H9 (cell line): Measurements from ENCODE around the gene ACSM3. TPM values are rescaled to one million over a fixed set of nuclear protein-coding genes. Genes with fewer than 3 reads are reported as not detected.

Experiments
- DNase-seq: peaks from one replicate; pipeline ENCODE4 v3.0.0-alpha.2; 2017
- H2AFZ ChIP-seq: one replicate; pipeline ENCODE4 v1.6.1; 2013; ENCODE audit warnings: mild to moderate bottlenecking, low read length, control low read depth, moderate library complexity
- H2AK5ac ChIP-seq: 2 replicates; pipeline ENCODE4 v1.6.1; 2013; ENCODE audit warnings: low read length, control low read depth, mixed read lengths; ENCODE audit not compliant: insufficient read length
- H2BK120ac ChIP-seq: one replicate; pipeline ENCODE4 v1.6.1; 2013; ENCODE audit warnings: low read depth, mild to moderate bottlenecking, low read length, control low read depth, inconsistent platforms; ENCODE audit not compliant: poor library complexity, severe bottlenecking
- H2BK12ac ChIP-seq: 2 replicates; pipeline ENCODE4 v1.6.1; 2013; ENCODE audit warnings: low read length, control low read depth, mixed read lengths, low read depth; ENCODE audit not compliant: insufficient read length
- H2BK15ac ChIP-seq: 2 replicates; pipeline ENCODE4 v1.6.1; 2013; ENCODE audit warnings: low read depth, low read length, control low read depth
- H2BK20ac ChIP-seq: one replicate; pipeline ENCODE4 v1.6.1; 2013; ENCODE audit warnings: low read depth, mild to moderate bottlenecking, low read length, control low read depth, inconsistent platforms; ENCODE audit not compliant: poor library complexity, severe bottlenecking
- H2BK5ac ChIP-seq: 2 replicates; pipeline ENCODE4 v1.6.1; 2013; ENCODE audit warnings: low read length, control low read depth, mixed read lengths; ENCODE audit not compliant: insufficient read length
- H3K14ac ChIP-seq: 2 replicates; pipeline ENCODE4 v1.6.1; 2013; ENCODE audit warnings: low read length, control low read depth; ENCODE audit not compliant: insufficient read depth
- H3K18ac ChIP-seq: 2 replicates; pipeline ENCODE4 v1.6.1; 2013; ENCODE audit warnings: low read depth, mild to moderate bottlenecking, mixed read lengths, low read length, control low read depth; ENCODE audit not compliant: insufficient read length
- H3K23ac ChIP-seq: 2 replicates; pipeline ENCODE4 v1.6.1; 2013; ENCODE audit warnings: low read length, control low read depth, mixed read lengths, low read depth; ENCODE audit not compliant: insufficient read length
- H3K23me2 ChIP-seq: 2 replicates; pipeline ENCODE4 v1.6.1; 2013; ENCODE audit warnings: low read depth, mild to moderate bottlenecking, mixed read lengths, low read length, control low read depth; ENCODE audit not compliant: insufficient read length, poor library complexity, severe bottlenecking
- H3K27ac ChIP-seq: 2 replicates; pipeline ENCODE4 v1.5.1; 2013; ENCODE audit warnings: low read length, control low read depth, mixed read lengths, low read depth; ENCODE audit not compliant: insufficient read length
- H3K27me3 ChIP-seq: 2 replicates; pipeline ENCODE4 v1.6.1; 2013; ENCODE audit warnings: low read length, control low read depth, inconsistent platforms; ENCODE audit not compliant: insufficient read depth
- H3K4ac ChIP-seq: 2 replicates; pipeline ENCODE4 v1.6.1; 2013; ENCODE audit warnings: low read depth, mild to moderate bottlenecking, control low read depth, inconsistent platforms, low read length, moderate library complexity
- H3K4me1 ChIP-seq: 2 replicates; pipeline ENCODE4 v1.6.1; 2013; ENCODE audit warnings: low read length, control low read depth, inconsistent platforms; ENCODE audit not compliant: insufficient read depth
- H3K4me2 ChIP-seq: 2 replicates; pipeline ENCODE4 v1.6.1; 2013; ENCODE audit warnings: low read length, control low read depth, mixed read lengths; ENCODE audit not compliant: insufficient read length, insufficient read depth
- H3K56ac ChIP-seq: 2 replicates; pipeline ENCODE4 v1.6.1; 2013; ENCODE audit warnings: low read depth, mild to moderate bottlenecking, mixed read lengths, low read length, control low read depth; ENCODE audit not compliant: insufficient read length
- H3K79me1 ChIP-seq: 2 replicates; pipeline ENCODE4 v1.6.1; 2013; ENCODE audit warnings: low read depth, mild to moderate bottlenecking, moderate library complexity, low read length, control low read depth, inconsistent platforms; ENCODE audit not compliant: insufficient read depth, poor library complexity, severe bottlenecking
- H3K79me2 ChIP-seq: 2 replicates; pipeline ENCODE4 v1.6.1; 2013; ENCODE audit warnings: low read length, control low read depth, inconsistent platforms; ENCODE audit not compliant: insufficient read depth
- H3K9ac ChIP-seq: 2 replicates; pipeline ENCODE4 v1.6.1; 2013; ENCODE audit warnings: low read length, control low read depth, mixed read lengths; ENCODE audit not compliant: insufficient read length; ENCODE audit errors: extremely low read depth
- H3K9me3 ChIP-seq: one replicate; pipeline ENCODE4 v1.6.1; 2013; ENCODE audit warnings: low read depth, low read length, inconsistent platforms; ENCODE audit not compliant: control insufficient read depth
- H3T11ph ChIP-seq: one replicate; pipeline ENCODE4 v1.6.1; 2013; ENCODE audit warnings: mild to moderate bottlenecking, low read length, control low read depth, inconsistent platforms
- H4K20me1 ChIP-seq: one replicate; pipeline ENCODE4 v1.6.1; 2013; ENCODE audit not compliant: control insufficient read depth, insufficient read length, insufficient read depth
- H4K5ac ChIP-seq: 2 replicates; pipeline ENCODE4 v1.6.1; 2013; ENCODE audit warnings: low read depth, mild to moderate bottlenecking, mixed read lengths, low read length, control low read depth; ENCODE audit not compliant: insufficient read length
- H4K8ac ChIP-seq: replicated peaks from 2 replicates; pipeline ENCODE4 v1.6.1; 2013; ENCODE audit warnings: low read length, control low read depth, mixed read lengths, low read depth; ENCODE audit not compliant: insufficient read length
- H4K91ac ChIP-seq: 2 replicates; pipeline ENCODE4 v1.6.1; 2013; ENCODE audit warnings: low read depth, mild to moderate bottlenecking, moderate library complexity, mixed read lengths, low read length, control low read depth; ENCODE audit not compliant: insufficient read length
- H3K27ac Mint-ChIP-seq, 3 experiments: 2 replicates in 2 of 3; 3 replicates in 1 of 3; pipeline ENCODE4 v1.8.0; 2020 to 2021; ENCODE audit warnings: mixed read lengths in 3 of 3, mild to moderate bottlenecking in 1 of 3, moderate library complexity in 1 of 3
- H3K27me3 Mint-ChIP-seq: 2 replicates; pipeline ENCODE4 v1.8.0; 2021; ENCODE audit warnings: low read depth, mild to moderate bottlenecking, moderate library complexity, mixed read lengths
- H3K36me3 Mint-ChIP-seq, 3 experiments: 2 replicates in 2 of 3; 3 replicates in 1 of 3; pipeline ENCODE4 v1.8.0; 2020 to 2021; ENCODE audit warnings: low read depth in 3 of 3, mixed read lengths in 3 of 3; ENCODE audit not compliant: insufficient read depth in 1 of 3
- H3K4me1 Mint-ChIP-seq, 2 experiments: 2 replicates each; pipeline ENCODE4 v1.8.0; 2020; ENCODE audit warnings: mixed read lengths in 2 of 2
- H3K4me3 Mint-ChIP-seq, 2 experiments: 2 replicates in 1 of 2; 3 replicates in 1 of 2; pipeline ENCODE4 v1.8.0; 2020 to 2021; ENCODE audit warnings: mild to moderate bottlenecking in 2 of 2, mixed read lengths in 2 of 2, moderate library complexity in 1 of 2
- H3K9me3 Mint-ChIP-seq, 2 experiments: 2 replicates in 1 of 2; 3 replicates in 1 of 2; pipeline ENCODE4 v1.8.0; 2020; ENCODE audit warnings: mild to moderate bottlenecking in 2 of 2, mixed read lengths in 2 of 2, moderate library complexity in 1 of 2
- WGBS: extraction: QIAGEN DNeasy Blood & Tissue Kit; methylation state at CpG from one replicate; pipeline ENCODE4 v1.1.7; 2013; ENCODE audit warnings: missing lambda C conversion rate, low lambda C conversion rate, mixed read lengths; ENCODE audit not compliant: insufficient read length; ENCODE audit errors: extremely low coverage; 5-methylcytosine and 5-hydroxymethylcytosine counted together
- total RNA-seq: library from RNA; stranded (reverse); gene quantifications from 2 replicates; pipeline ENCODE4 v1.2.1, GENCODE V29; 2021
- TF ChIP-seq, protein P1 (sequence below): fragments of 200-600 bp; sonication (generic); conservative IDR thresholded peaks from 3 replicates; pipeline ENCODE4 v1.8.0; 2021; ENCODE audit warnings: antibody characterized with exemption, mild to moderate bottlenecking

ACSM3 gene
- total RNA-seq, 1 experiment from 2014 or later = 3.1 TPM

DNA sequence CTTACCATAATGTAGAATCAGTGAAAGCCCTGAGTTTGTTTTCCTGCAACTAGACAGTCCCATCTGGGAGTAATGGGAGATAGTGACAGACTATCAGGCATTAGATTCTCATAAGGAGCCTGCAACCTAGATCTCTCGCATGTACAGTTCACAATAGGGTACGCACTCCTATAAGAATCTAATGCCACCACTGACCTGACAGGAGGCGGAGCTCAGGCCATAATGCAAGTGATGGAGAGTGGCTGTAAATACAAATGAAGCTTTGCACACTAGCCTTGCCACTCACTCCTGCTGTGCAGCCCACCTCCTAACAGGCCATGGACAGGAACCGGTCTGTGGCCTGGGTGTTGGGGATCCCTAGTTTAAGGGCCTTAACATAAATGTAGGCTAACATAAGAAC is 43.6 kb upstream of the ACSM3 start:
- Histone ChIP-seq H2BK15ac (no peak overlapping the region), H3K9me3 (no peaks in the 10 kb centered on the region), H4K91ac (no peak overlapping the region), H3K56ac (no peak overlapping the region), H3K4me1 (no peaks in the 10 kb centered on the region), H4K8ac (no peak overlapping the region), H2BK20ac (no peak overlapping the region), H3K79me2 (no peaks in the 10 kb centered on the region), H2BK12ac (no peak overlapping the region), H2AK5ac (no peak overlapping the region), H3K18ac (no peak overlapping the region), H4K20me1 (no peaks in the 10 kb centered on the region), H3K23me2 (no peaks in the 10 kb centered on the region), H3K14ac (no peak overlapping the region), H3K27me3 (no peaks in the 10 kb centered on the region), H3K23ac (no peak overlapping the region), H2BK5ac (no peak overlapping the region), H3K9ac (no peak overlapping the region), H3K4ac (no peak overlapping the region), H3T11ph (no peak overlapping the region), H2BK120ac (no peak overlapping the region), H4K5ac (no peak overlapping the region), H3K27ac (no peak overlapping the region), H3K4me2 (no peak overlapping the region), H2AFZ (no peak overlapping the region), H3K79me1 (no peaks in the 10 kb centered on the region)
- DNase-seq = no peak
- H3K4me3 Mint-ChIP-seq = no peak overlapping the region
- TF ChIP-seq, protein P1, sequence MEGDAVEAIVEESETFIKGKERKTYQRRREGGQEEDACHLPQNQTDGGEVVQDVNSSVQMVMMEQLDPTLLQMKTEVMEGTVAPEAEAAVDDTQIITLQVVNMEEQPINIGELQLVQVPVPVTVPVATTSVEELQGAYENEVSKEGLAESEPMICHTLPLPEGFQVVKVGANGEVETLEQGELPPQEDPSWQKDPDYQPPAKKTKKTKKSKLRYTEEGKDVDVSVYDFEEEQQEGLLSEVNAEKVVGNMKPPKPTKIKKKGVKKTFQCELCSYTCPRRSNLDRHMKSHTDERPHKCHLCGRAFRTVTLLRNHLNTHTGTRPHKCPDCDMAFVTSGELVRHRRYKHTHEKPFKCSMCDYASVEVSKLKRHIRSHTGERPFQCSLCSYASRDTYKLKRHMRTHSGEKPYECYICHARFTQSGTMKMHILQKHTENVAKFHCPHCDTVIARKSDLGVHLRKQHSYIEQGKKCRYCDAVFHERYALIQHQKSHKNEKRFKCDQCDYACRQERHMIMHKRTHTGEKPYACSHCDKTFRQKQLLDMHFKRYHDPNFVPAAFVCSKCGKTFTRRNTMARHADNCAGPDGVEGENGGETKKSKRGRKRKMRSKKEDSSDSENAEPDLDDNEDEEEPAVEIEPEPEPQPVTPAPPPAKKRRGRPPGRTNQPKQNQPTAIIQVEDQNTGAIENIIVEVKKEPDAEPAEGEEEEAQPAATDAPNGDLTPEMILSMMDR = no peak
- H3K27me3 Mint-ChIP-seq = peaks cover 10% of the 10 kb centered on the region
- H3K27ac Mint-ChIP-seq = no peak overlapping the region
- WGBS = no CpG with 5 or more reads among the region's 4 CpGs
- peaks cover 0 to 3% of the 10 kb centered on the region in 2 experiments; a peak in 1 of 5 replicates for H3K9me3 Mint-ChIP-seq
- H3K36me3 Mint-ChIP-seq = no peaks in the 10 kb centered on the region
- H3K4me1 Mint-ChIP-seq = no peaks in the 10 kb centered on the region
